ENCODE results near the gene SDR42E1. TPM values are rescaled to one million over a fixed set of nuclear protein-coding genes. Genes with fewer than 3 reads are reported as not detected.
A peak's percentile ranks its signal among the peaks of the same experiment; 100 is the strongest.

SDR42E1 gene
- total RNA-seq, 1 donor: 2.6 TPM

- TF ChIP-seq, protein P1, sequence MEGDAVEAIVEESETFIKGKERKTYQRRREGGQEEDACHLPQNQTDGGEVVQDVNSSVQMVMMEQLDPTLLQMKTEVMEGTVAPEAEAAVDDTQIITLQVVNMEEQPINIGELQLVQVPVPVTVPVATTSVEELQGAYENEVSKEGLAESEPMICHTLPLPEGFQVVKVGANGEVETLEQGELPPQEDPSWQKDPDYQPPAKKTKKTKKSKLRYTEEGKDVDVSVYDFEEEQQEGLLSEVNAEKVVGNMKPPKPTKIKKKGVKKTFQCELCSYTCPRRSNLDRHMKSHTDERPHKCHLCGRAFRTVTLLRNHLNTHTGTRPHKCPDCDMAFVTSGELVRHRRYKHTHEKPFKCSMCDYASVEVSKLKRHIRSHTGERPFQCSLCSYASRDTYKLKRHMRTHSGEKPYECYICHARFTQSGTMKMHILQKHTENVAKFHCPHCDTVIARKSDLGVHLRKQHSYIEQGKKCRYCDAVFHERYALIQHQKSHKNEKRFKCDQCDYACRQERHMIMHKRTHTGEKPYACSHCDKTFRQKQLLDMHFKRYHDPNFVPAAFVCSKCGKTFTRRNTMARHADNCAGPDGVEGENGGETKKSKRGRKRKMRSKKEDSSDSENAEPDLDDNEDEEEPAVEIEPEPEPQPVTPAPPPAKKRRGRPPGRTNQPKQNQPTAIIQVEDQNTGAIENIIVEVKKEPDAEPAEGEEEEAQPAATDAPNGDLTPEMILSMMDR (IDR thresholded peaks at IDR 0.05; ENCODE audit: insufficient read depth, low read depth, low read length): peak; percentile 11
- H3K4me3 ChIP-seq (ENCODE audit: low read depth, low read length): no peak overlapping the region
- DNase-seq (ENCODE audit: low read depth): no peak
Observed at GRCh38 chr16:81939164-81940056, 71.9 kb downstream of the SDR42E1 start.

Other genes with a start within 250 kb of the SDR42E1 start
- 0.43 and 0.64 TPM in 2 replicates for gene PLCG2, start 232.2 kb downstream of the SDR42E1 start, total RNA-seq
- gene HSD17B2, start 23.8 kb upstream of the SDR42E1 start, total RNA-seq: 8.7 and 9.5 TPM in 2 replicates
- 32.9 and 38.4 TPM in 2 replicates for gene MPHOSPH6, start 158.8 kb upstream of the SDR42E1 start, total RNA-seq

Measured in fibroblast of villous mesenchyme (primary cell).